H9 (cell line): ENCODE results near the gene APBB2. TPM values are rescaled to one million over a fixed set of nuclear protein-coding genes. Genes with fewer than 3 reads are reported as not detected.

ENCODE experiments used
- DNase-seq: peaks from one replicate; pipeline ENCODE4 v3.0.0-alpha.2; 2017
- H2AFZ ChIP-seq: one replicate; pipeline ENCODE4 v1.6.1; 2013; ENCODE audit warnings: mild to moderate bottlenecking, low read length, control low read depth, moderate library complexity
- H2AK5ac ChIP-seq: 2 replicates; pipeline ENCODE4 v1.6.1; 2013; ENCODE audit warnings: low read length, control low read depth, mixed read lengths; ENCODE audit not compliant: insufficient read length
- H2BK120ac ChIP-seq: one replicate; pipeline ENCODE4 v1.6.1; 2013; ENCODE audit warnings: low read depth, mild to moderate bottlenecking, low read length, control low read depth, inconsistent platforms; ENCODE audit not compliant: poor library complexity, severe bottlenecking
- H2BK12ac ChIP-seq: 2 replicates; pipeline ENCODE4 v1.6.1; 2013; ENCODE audit warnings: low read length, control low read depth, mixed read lengths, low read depth; ENCODE audit not compliant: insufficient read length
- H2BK15ac ChIP-seq: 2 replicates; pipeline ENCODE4 v1.6.1; 2013; ENCODE audit warnings: low read depth, low read length, control low read depth
- H2BK20ac ChIP-seq: one replicate; pipeline ENCODE4 v1.6.1; 2013; ENCODE audit warnings: low read depth, mild to moderate bottlenecking, low read length, control low read depth, inconsistent platforms; ENCODE audit not compliant: poor library complexity, severe bottlenecking
- H2BK5ac ChIP-seq: 2 replicates; pipeline ENCODE4 v1.6.1; 2013; ENCODE audit warnings: low read length, control low read depth, mixed read lengths; ENCODE audit not compliant: insufficient read length
- H3K14ac ChIP-seq: 2 replicates; pipeline ENCODE4 v1.6.1; 2013; ENCODE audit warnings: low read length, control low read depth; ENCODE audit not compliant: insufficient read depth
- H3K18ac ChIP-seq: 2 replicates; pipeline ENCODE4 v1.6.1; 2013; ENCODE audit warnings: low read depth, mild to moderate bottlenecking, mixed read lengths, low read length, control low read depth; ENCODE audit not compliant: insufficient read length
- H3K23ac ChIP-seq: 2 replicates; pipeline ENCODE4 v1.6.1; 2013; ENCODE audit warnings: low read length, control low read depth, mixed read lengths, low read depth; ENCODE audit not compliant: insufficient read length
- H3K23me2 ChIP-seq: 2 replicates; pipeline ENCODE4 v1.6.1; 2013; ENCODE audit warnings: low read depth, mild to moderate bottlenecking, mixed read lengths, low read length, control low read depth; ENCODE audit not compliant: insufficient read length, poor library complexity, severe bottlenecking
- H3K27ac ChIP-seq: 2 replicates; pipeline ENCODE4 v1.5.1; 2013; ENCODE audit warnings: low read length, control low read depth, mixed read lengths, low read depth; ENCODE audit not compliant: insufficient read length
- H3K27me3 ChIP-seq: 2 replicates; pipeline ENCODE4 v1.6.1; 2013; ENCODE audit warnings: low read length, control low read depth, inconsistent platforms; ENCODE audit not compliant: insufficient read depth
- H3K4ac ChIP-seq: 2 replicates; pipeline ENCODE4 v1.6.1; 2013; ENCODE audit warnings: low read depth, mild to moderate bottlenecking, control low read depth, inconsistent platforms, low read length, moderate library complexity
- H3K4me1 ChIP-seq: 2 replicates; pipeline ENCODE4 v1.6.1; 2013; ENCODE audit warnings: low read length, control low read depth, inconsistent platforms; ENCODE audit not compliant: insufficient read depth
- H3K4me2 ChIP-seq: 2 replicates; pipeline ENCODE4 v1.6.1; 2013; ENCODE audit warnings: low read length, control low read depth, mixed read lengths; ENCODE audit not compliant: insufficient read length, insufficient read depth
- H3K56ac ChIP-seq: 2 replicates; pipeline ENCODE4 v1.6.1; 2013; ENCODE audit warnings: low read depth, mild to moderate bottlenecking, mixed read lengths, low read length, control low read depth; ENCODE audit not compliant: insufficient read length
- H3K79me1 ChIP-seq: 2 replicates; pipeline ENCODE4 v1.6.1; 2013; ENCODE audit warnings: low read depth, mild to moderate bottlenecking, moderate library complexity, low read length, control low read depth, inconsistent platforms; ENCODE audit not compliant: insufficient read depth, poor library complexity, severe bottlenecking
- H3K79me2 ChIP-seq: 2 replicates; pipeline ENCODE4 v1.6.1; 2013; ENCODE audit warnings: low read length, control low read depth, inconsistent platforms; ENCODE audit not compliant: insufficient read depth
- H3K9ac ChIP-seq: 2 replicates; pipeline ENCODE4 v1.6.1; 2013; ENCODE audit warnings: low read length, control low read depth, mixed read lengths; ENCODE audit not compliant: insufficient read length; ENCODE audit errors: extremely low read depth
- H3K9me3 ChIP-seq: one replicate; pipeline ENCODE4 v1.6.1; 2013; ENCODE audit warnings: low read depth, low read length, inconsistent platforms; ENCODE audit not compliant: control insufficient read depth
- H3T11ph ChIP-seq: one replicate; pipeline ENCODE4 v1.6.1; 2013; ENCODE audit warnings: mild to moderate bottlenecking, low read length, control low read depth, inconsistent platforms
- H4K20me1 ChIP-seq: one replicate; pipeline ENCODE4 v1.6.1; 2013; ENCODE audit not compliant: control insufficient read depth, insufficient read length, insufficient read depth
- H4K5ac ChIP-seq: 2 replicates; pipeline ENCODE4 v1.6.1; 2013; ENCODE audit warnings: low read depth, mild to moderate bottlenecking, mixed read lengths, low read length, control low read depth; ENCODE audit not compliant: insufficient read length
- H4K8ac ChIP-seq: replicated peaks from 2 replicates; pipeline ENCODE4 v1.6.1; 2013; ENCODE audit warnings: low read length, control low read depth, mixed read lengths, low read depth; ENCODE audit not compliant: insufficient read length
- H4K91ac ChIP-seq: 2 replicates; pipeline ENCODE4 v1.6.1; 2013; ENCODE audit warnings: low read depth, mild to moderate bottlenecking, moderate library complexity, mixed read lengths, low read length, control low read depth; ENCODE audit not compliant: insufficient read length
- H3K27ac Mint-ChIP-seq, 3 experiments: 2 replicates in 2 of 3; 3 replicates in 1 of 3; pipeline ENCODE4 v1.8.0; 2020 to 2021; ENCODE audit warnings: mixed read lengths in 3 of 3, mild to moderate bottlenecking in 1 of 3, moderate library complexity in 1 of 3
- H3K27me3 Mint-ChIP-seq: 2 replicates; pipeline ENCODE4 v1.8.0; 2021; ENCODE audit warnings: low read depth, mild to moderate bottlenecking, moderate library complexity, mixed read lengths
- H3K36me3 Mint-ChIP-seq, 3 experiments: 2 replicates in 2 of 3; 3 replicates in 1 of 3; pipeline ENCODE4 v1.8.0; 2020 to 2021; ENCODE audit warnings: low read depth in 3 of 3, mixed read lengths in 3 of 3; ENCODE audit not compliant: insufficient read depth in 1 of 3
- H3K4me1 Mint-ChIP-seq, 2 experiments: 2 replicates each; pipeline ENCODE4 v1.8.0; 2020; ENCODE audit warnings: mixed read lengths in 2 of 2
- H3K4me3 Mint-ChIP-seq, 2 experiments: 2 replicates in 1 of 2; 3 replicates in 1 of 2; pipeline ENCODE4 v1.8.0; 2020 to 2021; ENCODE audit warnings: mild to moderate bottlenecking in 2 of 2, mixed read lengths in 2 of 2, moderate library complexity in 1 of 2
- H3K9me3 Mint-ChIP-seq, 2 experiments: 2 replicates in 1 of 2; 3 replicates in 1 of 2; pipeline ENCODE4 v1.8.0; 2020; ENCODE audit warnings: mild to moderate bottlenecking in 2 of 2, mixed read lengths in 2 of 2, moderate library complexity in 1 of 2
- CTCF ChIP-seq: fragments of 200-600 bp; sonication (generic); conservative IDR thresholded peaks from 3 replicates; pipeline ENCODE4 v1.8.0; 2021; ENCODE audit warnings: antibody characterized with exemption, mild to moderate bottlenecking
- WGBS: extraction: QIAGEN DNeasy Blood & Tissue Kit; methylation state at CpG from one replicate; pipeline ENCODE4 v1.1.7; 2013; ENCODE audit warnings: missing lambda C conversion rate, low lambda C conversion rate, mixed read lengths; ENCODE audit not compliant: insufficient read length; ENCODE audit errors: extremely low coverage; 5-methylcytosine and 5-hydroxymethylcytosine counted together
- total RNA-seq: library from RNA; stranded (reverse); gene quantifications from 2 replicates; pipeline ENCODE4 v1.2.1, GENCODE V29; 2021

The APBB2 gene
- total RNA-seq, 1 experiment from 2014 or later = 39.6 TPM

DNA sequence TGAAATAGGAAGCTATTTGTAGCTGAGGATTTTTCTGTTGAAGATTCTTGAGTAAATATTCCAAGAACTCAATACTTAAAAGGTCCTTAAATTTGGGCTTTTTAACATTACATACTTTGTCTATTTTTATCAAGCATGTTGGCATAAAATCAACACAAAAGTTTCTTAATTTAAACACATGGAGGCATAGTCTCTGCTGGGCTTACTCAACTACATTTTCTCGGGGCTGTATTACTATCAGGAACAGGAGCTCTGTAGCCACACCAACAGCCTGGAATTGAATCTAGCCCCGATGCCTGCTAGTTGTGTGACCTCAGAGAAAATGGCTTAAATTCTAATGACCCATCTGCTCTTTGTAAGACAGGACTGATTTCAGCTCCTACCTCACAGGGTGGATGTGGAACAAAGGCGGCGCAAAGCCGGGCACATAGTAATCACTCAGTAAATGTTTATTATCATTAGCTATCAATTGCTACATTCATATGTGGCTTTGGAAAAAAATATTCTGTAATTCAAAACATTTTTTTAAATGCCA is 257.6 kb downstream of the APBB2 start:
- H3K27me3 ChIP-seq = no peaks in the 10 kb centered on the region
- Mint-ChIP-seq H3K27me3 (no peaks in the 10 kb centered on the region), H3K36me3 (peaks cover 9 to 22% (median 10%) of the 10 kb centered on the region in 3 experiments), H3K4me3 (no peak overlapping the region), H3K4me1 (peaks cover 10 to 12% of the 10 kb centered on the region in 2 experiments), H3K27ac (no peak overlapping the region), H3K9me3 (peaks cover 4 to 10% of the 10 kb centered on the region in 2 experiments)
- H3T11ph ChIP-seq = no peak overlapping the region
- H3K4me1 ChIP-seq = peaks cover 2% of the 10 kb centered on the region; the same call in 1 of the 2 replicates
- no peak for DNase-seq
- H3K23me2 ChIP-seq = no peaks in the 10 kb centered on the region
- no peak overlapping the region for H4K5ac ChIP-seq
- no peak for TF ChIP-seq CTCF
- no peak overlapping the region for H2BK12ac ChIP-seq
- H3K56ac ChIP-seq = no peak overlapping the region
- no peak overlapping the region for H3K18ac ChIP-seq
- H3K4me2 ChIP-seq = no peak overlapping the region
- no peak overlapping the region for H2BK5ac ChIP-seq
- no peaks in the 10 kb centered on the region for H3K9me3 ChIP-seq
- no peak overlapping the region for H2BK15ac ChIP-seq
- WGBS = no CpG with 5 or more reads among the region's 5 CpGs
- no peak overlapping the region for H2BK20ac ChIP-seq
- no peaks in the 10 kb centered on the region for H3K79me2 ChIP-seq
- H3K27ac ChIP-seq = no peak overlapping the region
- H3K4ac ChIP-seq = no peak overlapping the region
- H4K20me1 ChIP-seq = no peaks in the 10 kb centered on the region
- no peak overlapping the region for H3K23ac ChIP-seq
- H3K14ac ChIP-seq = no peak overlapping the region
- no peak overlapping the region for H4K91ac ChIP-seq
- no peak overlapping the region for H2BK120ac ChIP-seq
- H3K79me1 ChIP-seq = no peaks in the 10 kb centered on the region
- no peak overlapping the region for H2AK5ac ChIP-seq
- H3K9ac ChIP-seq = no peak overlapping the region
- H2AFZ ChIP-seq = no peak overlapping the region
- H4K8ac ChIP-seq = no peak overlapping the region
